ENCODE measurements around the gene CCDC77.

CCDC77 gene

GRCh38 chr12:484096-484495 is 82.7 kb downstream of the CCDC77 start:
- no peak for DNase-seq

DNA sequence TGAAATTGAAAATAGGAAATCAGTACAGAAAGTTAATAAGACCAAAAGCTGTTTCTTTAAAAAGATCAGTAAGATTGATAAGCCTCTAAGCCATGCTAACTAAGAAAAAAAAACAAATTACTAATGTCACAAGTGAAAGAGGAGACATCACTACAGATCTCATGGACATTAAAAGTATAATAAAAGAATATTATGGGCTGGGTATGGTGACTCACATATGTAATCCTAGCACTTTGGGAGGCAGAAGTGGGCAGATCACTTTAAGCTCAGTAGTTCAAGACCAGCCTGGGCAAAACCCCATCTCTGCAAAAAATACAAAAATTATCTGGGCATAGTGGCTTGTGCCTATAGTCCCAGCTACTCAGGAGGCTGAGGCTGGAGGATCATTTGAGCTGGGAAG is 88.8 kb downstream of the CCDC77 start:
- DNase-seq = no peak
